Right atrium auricular region (tissue), 2 donors: Measurements from ENCODE around the gene PPM1H. TPM values are rescaled to one million over a fixed set of nuclear protein-coding genes. Genes with fewer than 3 reads are reported as not detected.

Source experiments
- DNase-seq: peaks from one replicate; pipeline ENCODE4 v3.0.0-alpha.2; 2019; ENCODE audit warnings: low spot score
- H3K27ac ChIP-seq, 2 donors: fragments of 200-600 bp; sonication (generic); 1 replicate in 1 of 2; 2 replicates in 1 of 2; pipeline ENCODE4 v1.5.1; 2016 to 2019
- H3K27me3 ChIP-seq, 2 donors: fragments of 200-600 bp; sonication (generic); one replicate each; pipeline versions ENCODE4 v1.5.1 to v1.6.0; 2017 to 2019
- H3K36me3 ChIP-seq: fragments of 200-600 bp; sonication (generic); one replicate; pipeline ENCODE4 v1.5.1; 2016
- H3K4me1 ChIP-seq, 2 donors: fragments of 200-600 bp; sonication (generic); one replicate each; pipeline versions ENCODE4 v1.5.1 to v1.6.0; 2017 to 2019
- H3K4me3 ChIP-seq, 2 donors: fragments of 200-600 bp; sonication (generic); 1 replicate in 1 of 2; 2 replicates in 1 of 2; pipeline ENCODE4 v1.5.1; 2017 to 2019; ENCODE audit warnings: mild to moderate bottlenecking in 1 of 2, moderate library complexity in 1 of 2
- H3K9me3 ChIP-seq, 2 donors: fragments of 200-600 bp; sonication (generic); one replicate each; pipeline ENCODE4 v1.5.1; 2019
- total RNA-seq, 2 donors: library from RNA; depleted of rRNA; stranded (reverse); fragments of >200 nt; gene quantifications; one replicate each; pipeline ENCODE4 v1.1.0, GENCODE V29; 2016
- TF ChIP-seq, protein P1 (sequence below), 2 donors: fragments of 200-600 bp; sonication (generic); IDR thresholded peaks; one replicate each; pipeline ENCODE4 v1.5.1; 2019; ENCODE audit warnings: antibody characterized with exemption in 2 of 2

Gene PPM1H
- total RNA-seq, 2 donors from 2014 or later: 3.1 to 5.0 TPM

DNA sequence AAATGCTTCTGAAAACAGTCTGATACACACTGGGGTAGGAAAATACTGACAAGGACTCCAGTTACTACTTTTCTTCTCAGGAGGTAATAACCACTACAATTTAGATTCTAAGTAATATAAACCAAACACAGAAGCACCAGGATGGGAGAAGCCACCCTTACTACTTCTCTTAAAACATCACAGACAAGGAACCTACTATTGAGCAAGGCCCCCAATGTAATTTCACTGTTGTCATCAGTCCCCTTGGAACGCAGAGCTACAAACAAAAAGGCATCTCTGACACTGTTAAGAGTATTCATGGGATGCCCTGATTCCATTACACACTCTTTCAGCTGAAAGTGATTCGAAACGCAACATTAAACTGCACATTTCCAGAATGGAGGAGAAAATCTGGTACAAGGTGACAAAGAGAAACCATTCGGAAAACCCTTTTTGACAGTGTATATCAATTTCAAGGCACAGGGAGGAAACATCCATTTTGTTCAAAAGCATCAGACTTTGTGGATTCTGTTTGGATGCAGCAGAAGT is 185.9 kb downstream of the PPM1H start:
- Histone ChIP-seq H3K4me3 (no peak overlapping the region), H3K4me1 (no peaks in the 10 kb centered on the region), H3K9me3 (no peaks in the 10 kb centered on the region), H3K27ac (no peak overlapping the region), H3K36me3 (no peaks in the 10 kb centered on the region), H3K27me3 (no peaks in the 10 kb centered on the region)
- TF ChIP-seq, protein P1, sequence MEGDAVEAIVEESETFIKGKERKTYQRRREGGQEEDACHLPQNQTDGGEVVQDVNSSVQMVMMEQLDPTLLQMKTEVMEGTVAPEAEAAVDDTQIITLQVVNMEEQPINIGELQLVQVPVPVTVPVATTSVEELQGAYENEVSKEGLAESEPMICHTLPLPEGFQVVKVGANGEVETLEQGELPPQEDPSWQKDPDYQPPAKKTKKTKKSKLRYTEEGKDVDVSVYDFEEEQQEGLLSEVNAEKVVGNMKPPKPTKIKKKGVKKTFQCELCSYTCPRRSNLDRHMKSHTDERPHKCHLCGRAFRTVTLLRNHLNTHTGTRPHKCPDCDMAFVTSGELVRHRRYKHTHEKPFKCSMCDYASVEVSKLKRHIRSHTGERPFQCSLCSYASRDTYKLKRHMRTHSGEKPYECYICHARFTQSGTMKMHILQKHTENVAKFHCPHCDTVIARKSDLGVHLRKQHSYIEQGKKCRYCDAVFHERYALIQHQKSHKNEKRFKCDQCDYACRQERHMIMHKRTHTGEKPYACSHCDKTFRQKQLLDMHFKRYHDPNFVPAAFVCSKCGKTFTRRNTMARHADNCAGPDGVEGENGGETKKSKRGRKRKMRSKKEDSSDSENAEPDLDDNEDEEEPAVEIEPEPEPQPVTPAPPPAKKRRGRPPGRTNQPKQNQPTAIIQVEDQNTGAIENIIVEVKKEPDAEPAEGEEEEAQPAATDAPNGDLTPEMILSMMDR (IDR thresholded peaks at IDR 0.05): no peak
- no peak for DNase-seq

DNA sequence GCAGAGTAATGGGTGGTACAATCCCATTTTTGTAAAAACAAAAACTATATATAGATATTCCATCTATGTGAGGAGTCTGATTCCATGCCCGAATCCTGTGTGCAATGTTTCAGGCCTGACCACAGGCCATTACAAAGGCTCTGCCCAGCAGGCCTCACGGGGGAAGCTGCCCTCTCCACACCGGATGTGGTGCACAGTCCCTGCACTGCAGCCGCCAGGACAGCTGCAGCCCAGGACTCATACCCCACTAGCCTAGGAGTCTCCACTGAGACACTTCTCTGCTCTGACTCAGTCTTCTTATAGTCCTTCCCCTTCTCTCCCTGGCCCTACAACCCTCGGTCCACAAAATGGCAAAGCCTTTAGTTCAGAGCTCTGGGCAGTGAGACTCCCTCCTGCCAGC is 190.4 kb downstream of the PPM1H start:
- DNase-seq: no peak
- no peaks in the 10 kb centered on the region for H3K27me3 ChIP-seq
- no peaks in the 10 kb centered on the region for H3K9me3 ChIP-seq
- H3K4me1 ChIP-seq: no peaks in the 10 kb centered on the region
- TF ChIP-seq, protein P1 (IDR thresholded peaks at IDR 0.05): no peak
- no peak overlapping the region for H3K27ac ChIP-seq
- H3K4me3 ChIP-seq: no peak overlapping the region
- no peaks in the 10 kb centered on the region for H3K36me3 ChIP-seq

DNA sequence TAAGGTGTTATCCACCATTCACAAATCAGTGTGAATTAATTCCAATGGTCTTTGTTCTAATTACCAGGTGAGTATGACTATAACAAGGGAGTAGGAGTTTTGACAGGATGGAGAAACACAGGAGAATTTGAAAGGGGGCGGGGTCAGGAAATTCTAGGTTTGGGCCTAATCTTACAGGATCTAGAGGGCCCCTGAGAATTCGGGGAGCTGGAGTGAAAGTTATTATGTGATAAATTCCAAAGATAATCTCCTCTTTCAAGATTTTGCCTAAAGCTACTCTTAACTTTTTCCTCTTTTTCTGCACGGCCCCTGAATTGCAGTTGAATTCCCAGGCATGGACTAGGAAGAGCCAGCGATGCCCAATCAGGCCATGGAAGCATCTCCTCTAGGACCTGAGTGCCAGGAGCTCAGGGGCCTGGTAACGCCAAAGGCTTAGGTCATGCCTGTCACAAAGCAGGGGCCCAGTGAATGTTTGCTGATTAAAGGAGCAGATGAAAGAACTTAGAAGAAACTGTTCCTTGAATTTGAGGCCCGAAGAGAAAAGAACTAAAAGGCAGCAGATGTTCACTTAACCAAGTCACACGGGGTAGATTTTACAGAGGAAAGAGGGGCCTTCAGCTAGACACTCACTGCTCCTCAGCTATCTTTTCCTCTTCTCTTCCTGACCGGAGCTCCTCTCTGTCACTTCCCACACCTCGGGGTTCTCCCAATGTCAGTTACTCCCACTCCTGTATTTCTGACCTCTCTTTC is 195.5 kb downstream of the PPM1H start:
- no peaks in the 10 kb centered on the region for H3K36me3 ChIP-seq
- TF ChIP-seq, protein P1 (IDR thresholded peaks at IDR 0.05): no peak
- no peak overlapping the region for H3K27ac ChIP-seq

DNA sequence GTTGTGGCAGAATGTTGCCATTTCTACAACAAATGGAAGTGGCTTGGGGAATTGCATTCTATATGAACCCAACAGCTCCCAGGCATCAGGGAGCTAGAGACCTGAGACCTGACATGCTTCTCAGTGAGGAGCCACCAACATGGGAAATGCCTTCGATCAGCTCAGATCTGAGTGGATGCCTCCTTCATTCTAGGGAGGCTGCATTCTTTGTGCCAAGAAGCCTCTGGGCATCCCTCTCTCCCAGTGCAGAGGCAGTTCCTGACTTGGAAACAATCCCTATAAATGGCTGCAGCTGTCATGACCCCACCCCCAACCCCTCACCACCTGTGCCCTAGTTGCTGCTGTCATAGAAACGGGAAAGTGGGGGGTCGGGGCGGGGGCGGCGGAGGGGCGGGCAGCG is 196.3 kb downstream of the PPM1H start:
- no peaks in the 10 kb centered on the region for H3K4me1 ChIP-seq
- no peaks in the 10 kb centered on the region for H3K36me3 ChIP-seq
- H3K9me3 ChIP-seq: no peaks in the 10 kb centered on the region
- TF ChIP-seq, protein P1 (IDR thresholded peaks at IDR 0.05): no peak
- no peak for DNase-seq
- no peak overlapping the region for H3K27ac ChIP-seq
- no peaks in the 10 kb centered on the region for H3K27me3 ChIP-seq
- no peak overlapping the region for H3K4me3 ChIP-seq

More for the DNA sequence above, 195.5 kb downstream of the PPM1H start:
- H3K27me3 ChIP-seq: no peaks in the 10 kb centered on the region
- no peak for DNase-seq
- no peak overlapping the region for H3K4me3 ChIP-seq
- H3K9me3 ChIP-seq: no peaks in the 10 kb centered on the region
- no peaks in the 10 kb centered on the region for H3K4me1 ChIP-seq

DNA sequence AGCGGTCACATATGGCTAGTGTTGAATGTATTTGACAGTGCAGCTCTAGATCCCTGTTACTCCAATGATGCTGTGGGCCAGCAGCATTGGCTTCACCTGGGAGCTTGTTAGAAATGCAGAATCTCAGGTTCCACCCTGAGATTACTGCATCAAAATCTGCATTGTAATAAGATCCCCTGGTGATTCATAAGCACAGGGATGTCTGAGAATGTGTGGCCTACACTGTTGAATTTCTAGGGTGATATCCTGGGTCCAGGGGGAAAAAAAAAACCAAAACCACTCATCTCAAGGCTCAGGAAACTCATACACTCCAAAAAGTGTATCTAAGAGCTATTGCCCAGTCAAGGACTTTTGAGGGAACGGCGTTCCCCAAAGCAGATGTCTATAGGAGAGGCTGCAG is 196.8 kb downstream of the PPM1H start:
- Histone ChIP-seq H3K9me3 (no peaks in the 10 kb centered on the region), H3K27me3 (no peaks in the 10 kb centered on the region), H3K36me3 (no peaks in the 10 kb centered on the region), H3K4me1 (peaks cover 0 to 3% of the 10 kb centered on the region in 2 donors), H3K27ac (no peak overlapping the region), H3K4me3 (no peak overlapping the region)
- TF ChIP-seq, protein P1 (IDR thresholded peaks at IDR 0.05): no peak
- no peak for DNase-seq
